Activated CD4-positive, CD25-positive, alpha-beta regulatory T cell (primary cell): Measurements from ENCODE around the gene ARL11.
"Not testable (repeated sequence)": the region's sequence is repeated elsewhere in the genome, so short reads cannot be mapped to it uniquely, and the experiment has no call there.

Experiments used
- DNase-seq, 4 experiments: peaks; one replicate each; lab custom pipeline; 2025; lab: John Stamatoyannopoulos, UW

ARL11 gene

GRCh38 chr13:49627831-49628652, at the start of gene ARL11:
Gene ARL11, plus strand, starts transcription at chr13:49628507. Its CDS starts 1,941 bp downstream, at chr13:49630448.
- peak in 3 of 4 experiments; percentile 16 to 31 (median 17) for DNase-seq

DNA sequence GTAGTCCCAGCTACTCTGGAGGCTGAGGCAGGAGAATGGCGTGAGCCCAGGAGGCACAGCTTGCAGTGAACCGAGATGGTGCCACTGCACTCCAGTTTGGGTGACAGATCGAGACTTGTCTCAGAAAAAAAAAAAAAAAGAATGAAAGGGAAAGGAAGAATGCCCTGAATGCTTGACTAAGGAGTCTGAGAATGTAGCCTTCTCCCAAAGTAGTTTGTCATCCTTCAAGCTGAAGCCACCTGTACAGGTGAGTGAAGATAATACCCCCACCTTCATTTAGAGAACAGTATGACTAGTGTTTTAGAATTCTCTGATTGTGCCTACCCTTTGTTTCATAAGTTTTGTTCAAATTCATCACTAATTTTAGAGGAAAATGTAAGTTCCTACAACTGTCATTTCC, 48.8 kb upstream of the ARL11 start:
- no peak for DNase-seq

DNA sequence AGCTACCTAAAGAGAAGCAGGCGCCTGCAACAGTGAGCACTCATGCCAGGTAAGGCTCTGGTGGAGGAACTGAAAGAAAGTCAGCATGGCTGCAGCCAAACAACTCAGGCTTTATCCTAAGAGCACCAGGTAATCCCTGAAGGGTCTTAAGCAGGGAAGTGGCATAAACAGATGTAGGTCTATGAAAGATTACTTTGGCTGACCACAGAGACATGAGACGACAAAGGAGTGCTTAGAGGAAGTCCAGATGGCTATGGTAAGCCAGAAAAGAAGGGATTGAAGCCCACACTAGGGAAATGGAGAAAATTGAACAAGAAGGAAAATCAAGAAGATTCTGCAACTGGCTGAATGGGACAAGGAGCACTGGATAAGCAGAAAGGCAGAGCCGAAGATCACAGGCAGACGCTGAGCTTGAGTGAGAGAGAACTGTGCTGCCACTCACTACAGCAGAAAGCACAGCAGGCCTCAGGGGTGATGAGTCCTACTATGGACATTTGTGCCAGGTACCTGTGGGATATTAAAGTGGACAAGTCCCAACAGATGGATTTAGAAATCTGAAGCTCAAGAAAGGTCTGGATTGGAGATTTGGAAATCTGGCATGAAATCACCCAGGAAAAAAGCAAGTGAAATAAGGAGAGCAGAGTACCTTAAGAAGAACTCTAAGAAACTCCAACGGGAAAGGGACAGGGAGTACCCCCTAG, 47.2 kb upstream of the ARL11 start:
- no peak for DNase-seq

DNA sequence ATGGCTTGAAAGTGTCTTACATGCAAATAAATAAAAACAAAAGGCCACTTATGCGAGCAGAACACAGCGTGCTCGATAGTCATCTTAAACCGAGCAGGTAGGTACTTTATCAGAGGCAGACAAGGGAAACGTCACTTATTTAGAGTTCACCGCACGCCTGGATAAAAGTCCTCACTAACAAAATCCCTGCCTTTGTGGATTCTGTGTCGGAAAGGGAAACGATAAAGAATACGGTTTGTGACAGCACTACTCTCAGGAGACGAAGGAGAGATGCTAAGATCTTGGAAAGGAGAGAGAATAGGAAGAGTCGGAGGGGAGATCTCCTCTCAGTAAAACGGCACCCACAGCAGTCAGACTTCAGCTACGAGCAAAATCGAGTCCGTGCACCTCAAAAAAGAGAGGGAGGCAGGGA, 43.5 kb upstream of the ARL11 start:
- no peak for DNase-seq

DNA sequence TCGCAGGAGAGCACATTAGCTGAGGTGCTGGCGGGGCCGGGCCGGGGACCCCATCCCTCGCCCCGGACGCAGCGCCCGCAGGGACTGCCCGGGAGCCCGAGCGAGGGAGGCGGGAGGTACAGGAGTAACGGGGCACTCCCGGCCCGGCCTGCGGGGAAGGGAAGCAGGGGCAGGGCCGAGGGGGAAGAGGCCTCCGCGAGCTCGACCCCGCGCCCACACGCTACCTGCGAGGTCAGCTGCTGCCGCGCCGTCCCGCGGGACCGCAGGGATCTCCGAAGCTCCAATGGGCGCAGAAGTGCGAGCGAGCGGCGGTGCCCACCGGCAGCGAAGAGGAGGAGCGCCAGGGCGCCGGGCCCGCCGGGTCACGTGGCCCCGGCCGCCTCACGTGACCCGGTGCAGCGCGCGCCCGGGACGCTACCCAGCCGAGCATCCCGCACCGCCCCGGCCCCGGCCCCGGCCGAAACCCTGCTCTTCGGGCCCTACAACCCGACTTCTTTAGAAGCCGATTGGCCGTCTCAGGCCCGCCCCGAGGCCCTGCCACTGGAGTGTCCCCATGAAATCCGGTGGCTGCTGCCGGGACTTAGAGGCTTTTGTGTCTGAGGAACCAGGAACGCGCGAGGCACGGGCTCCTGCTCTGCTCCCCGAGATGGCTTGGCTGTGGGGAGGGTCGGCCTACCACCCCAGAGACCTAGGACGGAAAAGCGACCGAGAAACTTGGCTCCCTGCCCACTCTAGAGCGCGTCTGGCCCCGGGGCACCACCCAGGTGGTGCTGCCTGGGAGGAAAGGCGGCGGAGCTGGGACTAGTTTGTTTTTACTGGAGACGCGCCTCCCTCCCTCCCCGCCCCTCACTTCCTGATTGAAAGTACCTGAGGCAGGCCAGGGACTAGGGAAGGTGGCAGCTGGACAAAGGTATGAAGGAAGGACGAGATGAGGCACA, 42.8 kb upstream of the ARL11 start, which contains the start of gene RCBTB1:
Gene RCBTB1 (minus strand): TSS at position 339 of the 938 bp plus-strand sequence. CDS start 18,279 bp downstream, outside the sequence.
- DNase-seq, result peak; percentile 38 to 60 (median 48)

- no peak for DNase-seq
These were observed 41.6 kb upstream of the ARL11 start for GRCh38 chr13:49586717-49587116.

DNA sequence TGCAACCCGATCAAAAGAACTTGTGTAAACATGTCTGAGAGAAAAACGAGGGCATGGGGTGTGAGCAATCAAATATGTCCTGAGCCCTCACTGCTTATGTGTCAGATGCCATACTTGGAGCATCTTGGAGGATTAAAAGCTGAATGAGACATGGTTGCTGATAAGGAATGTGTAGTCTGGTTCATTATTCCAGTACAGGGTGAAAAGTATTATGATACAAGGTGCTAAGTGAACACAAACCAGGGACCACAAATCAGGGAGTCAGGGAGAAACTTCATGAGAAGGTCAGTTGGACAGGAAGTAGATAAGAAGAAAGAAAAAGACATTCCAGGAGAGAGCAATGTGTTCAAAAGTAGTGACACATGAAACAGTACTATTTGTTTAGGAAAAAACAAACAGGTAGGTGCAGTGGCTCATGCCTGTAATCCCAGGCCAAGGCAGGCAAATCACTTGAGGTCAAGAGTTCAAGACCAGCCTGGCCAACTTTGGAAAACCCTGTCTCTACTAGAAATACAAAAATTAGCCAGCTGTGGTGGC, 40.9 kb upstream of the ARL11 start:
- DNase-seq, result no peak

GRCh38 chr13:49590714-49591113, 37.6 kb upstream of the ARL11 start:
- not testable (repeated sequence) for DNase-seq

DNA sequence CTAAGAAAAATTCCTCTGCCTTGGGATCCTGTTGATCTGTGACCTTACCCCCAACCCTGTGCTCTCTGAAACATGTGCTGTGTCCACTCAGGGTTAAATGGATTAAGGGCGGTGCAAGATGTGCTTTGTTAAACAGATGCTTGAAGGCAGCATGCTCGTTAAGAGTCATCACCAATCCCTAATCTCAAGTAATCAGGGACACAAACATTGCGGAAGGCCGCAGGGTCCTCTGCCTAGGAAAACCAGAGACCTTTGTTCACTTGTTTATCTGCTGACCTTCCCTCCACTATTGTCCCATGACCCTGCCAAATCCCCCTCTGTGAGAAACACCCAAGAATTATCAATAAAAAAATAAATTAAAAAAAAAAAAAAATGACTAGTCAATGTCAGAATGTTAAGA, 34.4 kb upstream of the ARL11 start:
- not testable (repeated sequence) for DNase-seq

- DNase-seq, result no peak
These were observed 33.7 kb upstream of the ARL11 start for GRCh38 chr13:49594576-49594975.

- DNase-seq, result no peak
These were observed 32.1 kb upstream of the ARL11 start for GRCh38 chr13:49596221-49596620.

GRCh38 chr13:49597043-49597641, 31.2 kb upstream of the ARL11 start:
- no peak for DNase-seq

DNA sequence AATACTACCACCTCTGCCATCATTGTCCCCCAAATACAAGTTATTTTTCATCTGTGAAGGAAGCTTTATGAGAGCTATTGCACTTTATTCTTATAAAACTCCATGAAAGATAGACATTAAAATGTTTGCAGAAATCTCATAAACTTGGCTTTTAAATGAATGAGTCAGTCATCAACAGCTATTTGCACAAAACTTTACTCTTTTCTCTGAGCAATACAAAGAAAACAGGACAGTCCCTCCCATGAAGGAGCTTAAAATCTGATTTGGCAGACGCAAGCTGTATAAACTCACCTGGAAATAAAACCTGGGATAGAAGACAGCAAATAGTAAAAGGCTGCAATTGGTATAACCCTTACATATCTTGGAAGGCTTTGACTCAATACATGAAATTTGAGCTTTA, 26.3 kb upstream of the ARL11 start:
- DNase-seq, result no peak

GRCh38 chr13:49602615-49603014, 25.7 kb upstream of the ARL11 start:
- DNase-seq, result not testable (repeated sequence)

- no peak for DNase-seq
These were observed 23.7 kb upstream of the ARL11 start for GRCh38 chr13:49604570-49604969.

DNA sequence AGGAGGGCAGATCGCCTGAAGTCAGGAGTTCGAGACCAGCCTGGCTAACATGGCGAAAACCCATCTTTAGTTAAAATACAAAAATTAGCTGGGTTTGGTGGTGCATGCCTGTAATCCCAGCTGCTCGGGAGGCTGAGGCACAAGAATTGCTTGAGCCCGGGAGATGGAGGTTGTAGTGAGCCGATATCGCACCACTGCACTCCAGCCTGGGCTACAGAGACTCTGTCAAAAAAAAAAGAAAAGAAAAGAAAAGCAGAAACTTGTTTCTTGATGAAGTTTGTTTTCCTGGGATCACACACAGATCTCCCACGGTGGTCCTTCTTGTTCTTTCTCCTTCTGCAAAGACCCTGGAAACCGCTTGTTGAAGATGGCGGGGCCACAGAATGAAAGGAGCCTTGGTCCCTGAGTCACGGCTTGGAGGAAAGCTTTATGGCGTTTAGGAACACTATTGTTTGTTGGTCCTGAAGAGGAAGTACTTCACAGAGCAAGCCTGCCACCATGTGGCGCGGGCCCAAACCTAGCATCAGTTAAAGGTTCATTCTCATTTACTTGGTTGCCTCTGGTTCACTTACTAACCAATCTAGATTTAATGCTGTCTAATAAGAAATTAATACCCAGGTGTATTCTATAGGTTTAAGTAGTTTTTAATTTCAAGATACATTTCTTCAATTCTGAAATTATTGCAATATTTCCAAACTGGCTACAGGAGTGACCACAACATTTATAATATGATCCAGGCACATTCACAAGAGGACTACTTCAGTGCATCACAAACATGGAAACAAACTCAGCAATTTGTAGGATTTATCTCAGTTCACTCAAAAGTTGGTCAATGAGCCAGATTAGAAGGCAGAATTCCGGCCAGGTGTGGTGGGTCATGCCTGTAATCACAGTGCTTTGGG, 21.3 kb upstream of the ARL11 start:
- peak; percentile 41 to 67 (median 60) for DNase-seq

DNA sequence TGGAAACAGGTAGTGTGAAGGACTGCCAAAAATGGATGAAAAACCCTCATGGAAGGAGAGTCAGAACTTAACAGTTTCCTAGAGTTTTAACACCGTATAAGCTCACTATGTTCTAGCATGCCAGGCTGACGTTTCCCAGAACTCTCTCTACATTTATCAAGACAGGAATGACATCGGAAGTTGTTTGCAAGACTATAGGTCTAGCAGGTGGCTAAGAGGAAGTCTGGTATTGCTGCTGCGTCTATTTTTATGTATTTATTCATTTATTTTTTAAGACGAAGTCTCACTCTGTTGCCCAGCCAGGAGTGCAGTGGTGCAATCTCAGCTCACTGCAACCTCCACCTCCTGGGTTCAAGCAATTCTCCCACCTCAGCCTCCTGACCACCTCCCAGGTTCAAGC, 20.5 kb upstream of the ARL11 start:
- DNase-seq, result no peak

DNA sequence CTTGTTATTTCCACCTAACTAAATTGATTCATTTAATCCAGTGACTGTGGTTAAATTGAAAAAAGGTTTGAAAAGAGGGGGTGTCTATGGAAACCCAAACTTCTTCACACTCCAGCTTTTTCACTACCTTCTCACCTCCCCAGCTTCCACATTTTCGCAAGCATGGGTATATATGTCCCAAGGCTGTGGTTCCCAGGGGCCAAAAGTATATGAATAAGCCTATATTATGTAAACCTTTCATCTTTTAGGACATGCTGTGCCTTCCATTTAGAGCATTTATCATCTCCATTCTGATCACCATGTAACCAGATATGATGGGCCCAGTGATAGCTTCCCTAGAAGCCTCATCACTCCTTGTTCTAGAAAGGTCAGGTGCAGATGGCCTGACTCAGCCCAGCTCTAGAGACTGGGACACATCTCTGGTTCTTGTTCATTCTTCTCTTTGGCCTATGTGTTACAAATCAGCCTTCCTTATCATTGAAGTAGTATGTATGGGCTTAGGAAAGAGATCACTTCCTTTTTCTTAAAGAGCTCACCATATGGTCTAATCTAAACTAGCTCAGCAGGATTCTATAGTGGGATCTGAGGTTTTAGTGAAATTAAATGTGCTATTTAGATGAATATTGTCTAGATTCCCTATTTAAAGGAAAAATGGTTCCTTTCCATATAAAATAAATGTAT, 19.5 kb upstream of the ARL11 start:
- no peak for DNase-seq

DNA sequence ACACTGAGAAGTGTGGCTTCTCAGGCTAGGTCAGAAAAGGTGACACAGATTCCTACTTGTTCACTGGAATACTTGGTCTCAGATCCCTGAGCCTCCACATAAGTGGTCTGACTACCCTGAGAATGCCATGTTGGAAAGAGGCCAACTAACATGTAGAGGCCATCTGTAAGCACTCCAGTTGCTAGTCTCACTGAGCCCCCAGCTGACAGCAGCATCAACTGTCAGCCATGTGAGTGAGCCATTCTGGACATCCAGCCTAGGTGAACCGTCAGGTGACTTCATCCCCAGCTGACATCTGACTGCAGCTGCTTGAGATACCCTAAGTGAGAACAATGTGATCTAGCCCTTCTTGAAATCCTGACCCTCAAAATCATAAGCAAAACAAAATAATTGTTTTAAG, 18.1 kb upstream of the ARL11 start:
- DNase-seq, result no peak

GRCh38 chr13:49612042-49612441, 16.3 kb upstream of the ARL11 start:
- DNase-seq, result not testable (repeated sequence)
